Measurements from ENCODE around the gene DCC. TPM values are rescaled to one million over a fixed set of nuclear protein-coding genes. Genes with fewer than 3 reads are reported as not detected.

The DCC gene
- total RNA-seq, 6 experiments from 2014 or later: not detected

- no peak for DNase-seq
- no peak for TF ChIP-seq CTCF (IDR thresholded peaks at IDR 0.05)
- H3K9me3 Mint-ChIP-seq: peaks cover 65% of the 10 kb centered on the region
- no peak overlapping the region for H3K4me3 Mint-ChIP-seq
- H3K36me3 Mint-ChIP-seq (ENCODE audit: low read depth): no peaks in the 10 kb centered on the region
- H3K27me3 Mint-ChIP-seq (ENCODE audit: insufficient read depth): no peaks in the 10 kb centered on the region; the same call in 1 of the 2 replicates
- H3K4me1 Mint-ChIP-seq (ENCODE audit: low read depth): no peaks in the 10 kb centered on the region
- no peak overlapping the region for H3K27ac Mint-ChIP-seq
Observed at GRCh38 chr18:52612406-52612805, 272.4 kb downstream of the DCC start.

GRCh38 chr18:52615321-52615720 is 275.3 kb downstream of the DCC start:
- H3K4me3 Mint-ChIP-seq: no peak overlapping the region
- no peak overlapping the region for H3K27ac Mint-ChIP-seq
- H3K36me3 Mint-ChIP-seq (ENCODE audit: low read depth): no peaks in the 10 kb centered on the region
- no peak for TF ChIP-seq CTCF (IDR thresholded peaks at IDR 0.05)
- no peaks in the 10 kb centered on the region for H3K4me1 Mint-ChIP-seq (ENCODE audit: low read depth)
- no peak for DNase-seq
- peaks cover 61% of the 10 kb centered on the region for H3K9me3 Mint-ChIP-seq
- H3K27me3 Mint-ChIP-seq (ENCODE audit: insufficient read depth): no peaks in the 10 kb centered on the region; the same call in 1 of the 2 replicates

- Mint-ChIP-seq H3K4me3 (no peak overlapping the region), H3K9me3 (peaks cover 65% of the 10 kb centered on the region), H3K27ac (no peak overlapping the region), H3K36me3 (ENCODE audit: low read depth) (no peaks in the 10 kb centered on the region), H3K4me1 (ENCODE audit: low read depth) (no peaks in the 10 kb centered on the region), H3K27me3 (ENCODE audit: insufficient read depth) (no peaks in the 10 kb centered on the region; the same call in 1 of the 2 replicates)
- DNase-seq: no peak
- no peak for TF ChIP-seq CTCF (IDR thresholded peaks at IDR 0.05)
Observed at GRCh38 chr18:52615943-52616342, 275.9 kb downstream of the DCC start.

- no peaks in the 10 kb centered on the region; the same call in 1 of the 2 replicates for H3K27me3 Mint-ChIP-seq (ENCODE audit: insufficient read depth)
- TF ChIP-seq CTCF (IDR thresholded peaks at IDR 0.05): no peak
- H3K27ac Mint-ChIP-seq: no peak overlapping the region
- DNase-seq: no peak
- no peaks in the 10 kb centered on the region for H3K36me3 Mint-ChIP-seq (ENCODE audit: low read depth)
- H3K4me3 Mint-ChIP-seq: no peak overlapping the region
- H3K9me3 Mint-ChIP-seq: peaks cover 59% of the 10 kb centered on the region
- H3K4me1 Mint-ChIP-seq (ENCODE audit: low read depth): no peaks in the 10 kb centered on the region
Observed at GRCh38 chr18:52617931-52618330, 277.9 kb downstream of the DCC start.

- peaks cover 56% of the 10 kb centered on the region for H3K9me3 Mint-ChIP-seq
- H3K4me1 Mint-ChIP-seq (ENCODE audit: low read depth): no peaks in the 10 kb centered on the region
- no peaks in the 10 kb centered on the region; the same call in 1 of the 2 replicates for H3K27me3 Mint-ChIP-seq (ENCODE audit: insufficient read depth)
- no peaks in the 10 kb centered on the region for H3K36me3 Mint-ChIP-seq (ENCODE audit: low read depth)
- H3K4me3 Mint-ChIP-seq: no peak overlapping the region
- no peak for TF ChIP-seq CTCF (IDR thresholded peaks at IDR 0.05)
- DNase-seq: no peak
- H3K27ac Mint-ChIP-seq: no peak overlapping the region
Observed at GRCh38 chr18:52620926-52621439, 281.0 kb downstream of the DCC start.

- Mint-ChIP-seq H3K9me3 (peaks cover 43% of the 10 kb centered on the region), H3K27me3 (ENCODE audit: insufficient read depth) (no peaks in the 10 kb centered on the region; the same call in 1 of the 2 replicates), H3K27ac (no peak overlapping the region), H3K4me3 (no peak overlapping the region), H3K4me1 (ENCODE audit: low read depth) (no peaks in the 10 kb centered on the region), H3K36me3 (ENCODE audit: low read depth) (no peaks in the 10 kb centered on the region)
- TF ChIP-seq CTCF (IDR thresholded peaks at IDR 0.05): no peak
- DNase-seq: no peak
Observed at GRCh38 chr18:52624702-52625101, 284.7 kb downstream of the DCC start.

All from HFFc6 (cell line).